Tibial artery (tissue), 4 donors: Measurements from ENCODE around the gene CD244.

Source experiments
- DNase-seq, 2 donors: peaks; one replicate each; pipeline ENCODE4 v3.0.0-alpha.2; 2019
- H3K27ac ChIP-seq, 2 donors: fragments of 200-600 bp; sonication (generic) in 1 of 2; 1 replicate in 1 of 2; 2 replicates in 1 of 2; pipeline ENCODE4 v1.5.1; 2018 to 2019; ENCODE audit warnings: mild to moderate bottlenecking in 1 of 2
- H3K27me3 ChIP-seq, 2 donors: fragments of 200-600 bp; sonication (generic) in 1 of 2; one replicate each; pipeline versions ENCODE4 v1.5.1 to v1.6.0; 2016 to 2019
- H3K36me3 ChIP-seq, 3 donors: fragments of 200-600 bp; sonication (generic) in 2 of 3; one replicate each; pipeline ENCODE4 v1.5.1; 2016 to 2019; ENCODE audit warnings: mild to moderate bottlenecking in 2 of 3
- H3K4me1 ChIP-seq, 4 donors: fragments of 200-600 bp; sonication (generic) in 2 of 4; 1 replicate in 3 of 4; 2 replicates in 1 of 4; pipeline ENCODE4 v1.5.1; 2016 to 2019
- H3K4me3 ChIP-seq, 2 donors: fragments of 200-600 bp; sonication (generic) in 1 of 2; 1 replicate in 1 of 2; 2 replicates in 1 of 2; pipeline ENCODE4 v1.5.1; 2018 to 2019; ENCODE audit warnings: mild to moderate bottlenecking in 2 of 2
- H3K9me3 ChIP-seq, 3 donors: fragments of 200-600 bp; sonication (generic) in 1 of 3; one replicate each; pipeline ENCODE4 v1.5.1; 2016 to 2019
- CTCF ChIP-seq, 2 experiments: fragments of 200-600 bp in 1 of 2; fragments of 450-650 bp in 1 of 2; IDR thresholded peaks; one replicate each; pipeline ENCODE4 v1.5.1; 2017 to 2019; ENCODE audit warnings: antibody characterized with exemption in 2 of 2, mild to moderate bottlenecking in 1 of 2, moderate library complexity in 1 of 2
- intact Hi-C: fragments of 100-400 bp; cut with DNase I; formaldehyde crosslinking; loops from one replicate; pipeline ENCODE4 v1.15.0; 2023; ENCODE audit warnings: low total_unique reads

Gene CD244

GRCh38 chr1:160858507-160858906, 4.2 kb downstream of the CD244 start:
- H3K4me1 ChIP-seq, result no peaks in the 10 kb centered on the region
- no peaks in the 10 kb centered on the region for H3K27me3 ChIP-seq
- no peak overlapping the region for H3K4me3 ChIP-seq
- TF ChIP-seq CTCF (IDR thresholded peaks at IDR 0.05), result no peak
- H3K36me3 ChIP-seq, result no peaks in the 10 kb centered on the region
- H3K9me3 ChIP-seq, result no peaks in the 10 kb centered on the region
- no peak overlapping the region for H3K27ac ChIP-seq
- DNase-seq, result no peak
- intact Hi-C loops, result no loop called here

GRCh38 chr1:160858097-160858496, 4.6 kb downstream of the CD244 start:
- Histone ChIP-seq H3K27ac (no peak overlapping the region), H3K27me3 (no peaks in the 10 kb centered on the region)
- peak in 1 of 2 donors; percentile 41 for DNase-seq

GRCh38 chr1:160855181-160855981, 7.3 kb downstream of the CD244 start:
- H3K36me3 ChIP-seq, result no peaks in the 10 kb centered on the region
- no peak for DNase-seq
- H3K9me3 ChIP-seq, result no peaks in the 10 kb centered on the region

More at GRCh38 chr1:160858097-160858496, 4.6 kb downstream of the CD244 start:
- no peaks in the 10 kb centered on the region for H3K36me3 ChIP-seq
- intact Hi-C loops, result no loop called here
- H3K4me3 ChIP-seq, result no peak overlapping the region
- no peaks in the 10 kb centered on the region for H3K9me3 ChIP-seq
- no peaks in the 10 kb centered on the region for H3K4me1 ChIP-seq
- TF ChIP-seq CTCF (IDR thresholded peaks at IDR 0.05), result no peak

GRCh38 chr1:160853754-160854153, 8.9 kb downstream of the CD244 start:
- H3K27me3 ChIP-seq, result no peaks in the 10 kb centered on the region
- H3K27ac ChIP-seq, result no peak overlapping the region
- DNase-seq, result no peak
- no peaks in the 10 kb centered on the region for H3K9me3 ChIP-seq
- no peak for TF ChIP-seq CTCF (IDR thresholded peaks at IDR 0.05)
- intact Hi-C loops, result no loop called here
- H3K36me3 ChIP-seq, result no peaks in the 10 kb centered on the region
- no peak overlapping the region for H3K4me3 ChIP-seq
- no peaks in the 10 kb centered on the region for H3K4me1 ChIP-seq

More at GRCh38 chr1:160855181-160855981, 7.3 kb downstream of the CD244 start:
- Histone ChIP-seq H3K4me3 (no peak overlapping the region), H3K27me3 (no peaks in the 10 kb centered on the region), H3K4me1 (no peaks in the 10 kb centered on the region), H3K27ac (no peak overlapping the region)
- intact Hi-C loops, result no loop called here
- TF ChIP-seq CTCF (IDR thresholded peaks at IDR 0.05), result no peak

- DNase-seq, result no peak
- no peaks in the 10 kb centered on the region for H3K9me3 ChIP-seq
- H3K4me1 ChIP-seq, result no peaks in the 10 kb centered on the region
- H3K4me3 ChIP-seq, result no peak overlapping the region
- intact Hi-C loops, result no loop called here
- no peaks in the 10 kb centered on the region for H3K36me3 ChIP-seq
- H3K27ac ChIP-seq, result no peak overlapping the region
- H3K27me3 ChIP-seq, result no peaks in the 10 kb centered on the region
- no peak for TF ChIP-seq CTCF (IDR thresholded peaks at IDR 0.05)
Measured at GRCh38 chr1:160853014-160853413, 9.7 kb downstream of the CD244 start.
